K562 (cell line): Measurements from ENCODE around the gene ADM2. TPM values are rescaled to one million over a fixed set of nuclear protein-coding genes. Genes with fewer than 3 reads are reported as not detected.

Source experiments
- ATAC-seq: fragments of 200-7000 bp; cut with Tn5 transposase; 3 replicates; pipeline ENCODE4 v1.9.1; 2020; ENCODE audit warnings: moderate library complexity
- BruUV-seq: library from RNA; stranded (reverse); fragments of 400-500 nt; replicated peaks from 2 replicates; lab custom pipeline; 2021; lab: Mats Ljungman, UMichigan
- CTCF ChIA-PET: fragments of 300-600 bp; formaldehyde crosslinking; extraction: SDS; loops from one replicate; lab custom pipeline; 2021; ENCODE audit warnings: low intra/inter-chr PET ratio; lab: Yijun Ruan, JAX
- POLR2A ChIA-PET: fragments of 300-600, 350-650 bp; sonication (Branson Sonifier 250); formaldehyde crosslinking; extraction: SDS; loops from one replicate; lab custom pipeline; 2021; ENCODE audit warnings: antibody characterized with exemption, inconsistent platforms; lab: Yijun Ruan, JAX
- DNase-seq, 4 experiments: peaks; one replicate each; pipeline versions ENCODE4 v3.0.0 to v3.0.0-alpha.2; 2011 to 2018; ENCODE audit warnings: low spot score in 3 of 4, mixed read lengths in 3 of 4; ENCODE audit errors: extremely low read depth in 1 of 4
- FAIRE-seq: peaks from 2 replicates; lab custom pipeline; 2011; peaks lifted over from hg19 to GRCh38; lab: Jason Lieb, UNC
- H2AFZ ChIP-seq: 2 replicates; pipeline ENCODE4 v1.6.0; 2011; ENCODE audit warnings: low read depth, low read length, control low read depth, inconsistent platforms
- H3K27ac ChIP-seq: fragments of 200-600 bp; 3 replicates; pipeline ENCODE4 v1.8.0; 2011; ENCODE audit warnings: low read depth, mild to moderate bottlenecking, control low read depth, inconsistent platforms, low read length, moderate library complexity, mixed read lengths; ENCODE audit errors: extremely low read depth
- H3K27me3 ChIP-seq, 2 experiments: fragments of 300-600 bp in 1 of 2; 2 replicates in 1 of 2; 3 replicates in 1 of 2; pipeline versions ENCODE4 v1.6.0 to v1.8.0; 2011; ENCODE audit warnings: inconsistent platforms in 2 of 2, low read length in 2 of 2, mild to moderate bottlenecking in 1 of 2, mixed read lengths in 1 of 2, moderate library complexity in 1 of 2; ENCODE audit not compliant: control insufficient read depth in 2 of 2, insufficient read depth in 2 of 2
- H3K36me3 ChIP-seq: fragments of 300-600 bp; 3 replicates; pipeline ENCODE4 v1.8.0; 2011; ENCODE audit warnings: mild to moderate bottlenecking, low read length, inconsistent platforms; ENCODE audit not compliant: control insufficient read depth, insufficient read depth
- H3K4me1 ChIP-seq, 2 experiments: fragments of 200-600 bp in 1 of 2; replicated peaks in 1 of 2; 2 replicates in 1 of 2; 3 replicates in 1 of 2; pipeline versions ENCODE4 v1.5.1 to v1.8.0; 2011; ENCODE audit warnings: inconsistent platforms in 2 of 2, low read length in 2 of 2, mild to moderate bottlenecking in 1 of 2, mixed read lengths in 1 of 2, moderate library complexity in 1 of 2; ENCODE audit not compliant: control insufficient read depth in 2 of 2, insufficient read depth in 2 of 2
- H3K4me2 ChIP-seq: 2 replicates; pipeline ENCODE4 v1.6.1; 2011; ENCODE audit warnings: low read length, control low read depth, inconsistent platforms, mixed read lengths; ENCODE audit not compliant: insufficient read depth
- H3K4me3 ChIP-seq: fragments of 200-600 bp; sonication (generic), shearing (Covaris generic); 2 replicates; pipeline ENCODE4 v1.5.1; 2016; ENCODE audit warnings: control low read depth, inconsistent platforms
- H3K79me2 ChIP-seq: fragments of 200-600 bp; 3 replicates; pipeline ENCODE4 v1.8.0; 2011; ENCODE audit warnings: low read length, inconsistent platforms; ENCODE audit not compliant: control insufficient read depth, insufficient read depth
- H3K9ac ChIP-seq, 2 experiments: 2 replicates each; pipeline versions ENCODE4 v1.6.0 to v1.6.1; 2011; ENCODE audit warnings: low read depth in 2 of 2, low read length in 2 of 2, control low read depth in 1 of 2, inconsistent platforms in 1 of 2, mild to moderate bottlenecking in 1 of 2, mixed read lengths in 1 of 2; ENCODE audit not compliant: insufficient read depth in 1 of 2
- H3K9me1 ChIP-seq: one replicate; pipeline ENCODE4 v1.6.0; 2011; ENCODE audit warnings: inconsistent platforms, mild to moderate bottlenecking, low read length, moderate library complexity; ENCODE audit not compliant: control insufficient read depth, insufficient read depth
- H3K9me3 ChIP-seq: replicated peaks from 2 replicates; pipeline ENCODE4 v1.5.1; 2011; ENCODE audit warnings: low read depth, low read length, inconsistent platforms; ENCODE audit not compliant: control insufficient read depth, insufficient read depth
- H4K20me1 ChIP-seq: replicated peaks from 2 replicates; pipeline ENCODE4 v1.6.1; 2011; ENCODE audit warnings: low read length, inconsistent platforms, mixed read lengths; ENCODE audit not compliant: control insufficient read depth, insufficient read depth
- ARID1B ChIP-seq: fragments of 450-650 bp; IDR thresholded peaks from 2 replicates; pipeline ENCODE4 v1.6.1; 2016; ENCODE audit warnings: antibody characterized with exemption, mild to moderate bottlenecking, inconsistent platforms
- ESRRA ChIP-seq: fragments of 450-650 bp; IDR thresholded peaks from 2 replicates; pipeline ENCODE4 v1.6.1; 2014; ENCODE audit warnings: low read depth, mild to moderate bottlenecking, moderate library complexity, borderline replicate concordance
- ETV1 ChIP-seq: fragments of 450-650 bp; conservative IDR thresholded peaks from 2 replicates; pipeline ENCODE4 v1.6.1; 2016; ENCODE audit warnings: missing genetic modification characterization, control low read depth, low read depth, missing compliant biosample characterization
- FOXA3 ChIP-seq, 2 experiments: fragments of 450-650 bp in 1 of 2; sonication (generic) in 1 of 2; formaldehyde crosslinking; IDR thresholded peaks in 1 of 2; conservative IDR thresholded peaks in 1 of 2; 2 replicates each; pipeline versions ENCODE4 v1.4.0 to v1.8.0; 2020 to 2022; ENCODE audit warnings: mild to moderate bottlenecking in 2 of 2, missing genetic modification reagents in 1 of 2
- GABPB1 ChIP-seq: sonication (generic); formaldehyde crosslinking; IDR thresholded peaks from 2 replicates; pipeline ENCODE4 v1.8.0; 2022; ENCODE audit warnings: mild to moderate bottlenecking, missing genetic modification reagents
- GABPB2 ChIP-seq: fragments of 250-450 bp; sonication (Bioruptor Pico); conservative IDR thresholded peaks from 2 replicates; pipeline ENCODE4 v1.5.1; 2021; ENCODE audit warnings: mild to moderate bottlenecking
- HNRNPUL1 ChIP-seq: fragments of 200-400 bp; formaldehyde crosslinking; IDR thresholded peaks from 2 replicates; pipeline ENCODE4 v1.6.1; 2017; ENCODE audit warnings: low read length
- ILK ChIP-seq: fragments of 450-650 bp; IDR thresholded peaks from 2 replicates; pipeline ENCODE4 v1.6.1; 2016; ENCODE audit warnings: missing genetic modification characterization, low read depth, mild to moderate bottlenecking, missing compliant biosample characterization, moderate library complexity, borderline replicate concordance
- IRF1 ChIP-seq: sonication (generic); formaldehyde crosslinking; IDR thresholded peaks from 2 replicates; pipeline ENCODE4 v1.8.0; 2022; ENCODE audit warnings: missing genetic modification reagents, mild to moderate bottlenecking, borderline replicate concordance
- NCOA2 ChIP-seq, 2 experiments: fragments of 450-650 bp; IDR thresholded peaks; 2 replicates each; pipeline ENCODE4 v1.6.1; 2018; ENCODE audit warnings: mild to moderate bottlenecking in 2 of 2, moderate library complexity in 1 of 2; ENCODE audit not compliant: partially characterized antibody in 2 of 2
- NR2C2 ChIP-seq, 2 experiments: fragments of 200-800 bp in 1 of 2; sonication (Bioruptor generic) in 1 of 2; sonication (generic) in 1 of 2; formaldehyde crosslinking in 1 of 2; IDR thresholded peaks; 2 replicates each; pipeline versions ENCODE4 v1.6.1 to v1.8.0; 2016 to 2022; ENCODE audit warnings: mild to moderate bottlenecking in 1 of 2, missing compliant biosample characterization in 1 of 2, missing genetic modification characterization in 1 of 2, missing genetic modification reagents in 1 of 2
- OTX1 ChIP-seq: fragments of 450-650 bp; formaldehyde crosslinking; IDR thresholded peaks from 2 replicates; pipeline ENCODE4 v1.4.0; 2022; ENCODE audit warnings: mild to moderate bottlenecking
- STAG1 ChIP-seq: sonication (generic); formaldehyde crosslinking; IDR thresholded peaks from 2 replicates; pipeline ENCODE4 v1.5.0; 2020; ENCODE audit warnings: missing genetic modification reagents, borderline replicate concordance
- ZNF395 ChIP-seq: fragments of 200-800 bp; sonication (Bioruptor generic); IDR thresholded peaks from 2 replicates; pipeline ENCODE4 v1.6.1; 2017; ENCODE audit warnings: missing genetic modification characterization, missing compliant biosample characterization
- ZNF717 ChIP-seq: fragments of 250-450 bp; sonication (Bioruptor Pico); IDR thresholded peaks from 2 replicates; pipeline ENCODE4 v1.5.0; 2021
- WGBS: fragments of 100-300 bp; shearing (Covaris generic); methylation state at CpG from one replicate; pipeline ENCODE4 v1.1.6; 2016; ENCODE audit warnings: low coverage, mixed read lengths; ENCODE audit not compliant: insufficient coverage; ENCODE audit errors: missing lambda C conversion rate; 5-methylcytosine and 5-hydroxymethylcytosine counted together
- in situ Hi-C: fragments of 300-500 bp; cut with MboI; formaldehyde crosslinking; loops from 4 replicates; pipeline ENCODE4 v1.15.0; 2018; ENCODE audit warnings: inconsistent platforms, mixed read lengths
- intact Hi-C: fragments of 100-400 bp; cut with micrococcal nuclease; formaldehyde crosslinking; loops from 2 replicates; pipeline ENCODE4 v1.14.2; 2022
- polyA plus RNA-seq, 8 experiments: library from polyadenylated mRNA; depleted of rRNA in 4 of 8; stranded (reverse) in 5 of 8; unstranded in 3 of 8; fragments of >200 nt; fragmentation: Nextera tagmentation in 2 of 8; fragmentation: Illumina TruSeq in 1 of 8; extraction: Ambion mirVana in 2 of 8; extraction: Trizol in 1 of 8; gene quantifications; 2 replicates each; pipeline versions ENCODE4 v1.2.1 to v1.2.3, GENCODE V29; 2011 to 2014; ENCODE audit warnings: inconsistent platforms in 1 of 8, missing spikeins in 1 of 8
- total RNA-seq, 7 experiments: library from RNA; depleted of rRNA in 6 of 7; stranded (reverse); fragments of >200 nt in 6 of 7; fragmentation: Illumina TruSeq in 2 of 7; extraction: Trizol in 2 of 7; gene quantifications; 2 replicates each; pipeline versions ENCODE4 v1.2.1 to v1.2.3, GENCODE V29; 2011 to 2021; ENCODE audit warnings: low replicate concordance in 1 of 7
- TF ChIP-seq, protein P1 (sequence below): fragments of 450-650 bp; IDR thresholded peaks from 2 replicates; pipeline ENCODE4 v1.6.1; 2016

Gene ADM2
- total and polyA plus RNA-seq, 9 of the 15 experiments (the other 6 are each of a cell fraction or from before 2014, with no cell fraction given) = 0.11 to 5.1 (median 0.38) TPM

DNA sequence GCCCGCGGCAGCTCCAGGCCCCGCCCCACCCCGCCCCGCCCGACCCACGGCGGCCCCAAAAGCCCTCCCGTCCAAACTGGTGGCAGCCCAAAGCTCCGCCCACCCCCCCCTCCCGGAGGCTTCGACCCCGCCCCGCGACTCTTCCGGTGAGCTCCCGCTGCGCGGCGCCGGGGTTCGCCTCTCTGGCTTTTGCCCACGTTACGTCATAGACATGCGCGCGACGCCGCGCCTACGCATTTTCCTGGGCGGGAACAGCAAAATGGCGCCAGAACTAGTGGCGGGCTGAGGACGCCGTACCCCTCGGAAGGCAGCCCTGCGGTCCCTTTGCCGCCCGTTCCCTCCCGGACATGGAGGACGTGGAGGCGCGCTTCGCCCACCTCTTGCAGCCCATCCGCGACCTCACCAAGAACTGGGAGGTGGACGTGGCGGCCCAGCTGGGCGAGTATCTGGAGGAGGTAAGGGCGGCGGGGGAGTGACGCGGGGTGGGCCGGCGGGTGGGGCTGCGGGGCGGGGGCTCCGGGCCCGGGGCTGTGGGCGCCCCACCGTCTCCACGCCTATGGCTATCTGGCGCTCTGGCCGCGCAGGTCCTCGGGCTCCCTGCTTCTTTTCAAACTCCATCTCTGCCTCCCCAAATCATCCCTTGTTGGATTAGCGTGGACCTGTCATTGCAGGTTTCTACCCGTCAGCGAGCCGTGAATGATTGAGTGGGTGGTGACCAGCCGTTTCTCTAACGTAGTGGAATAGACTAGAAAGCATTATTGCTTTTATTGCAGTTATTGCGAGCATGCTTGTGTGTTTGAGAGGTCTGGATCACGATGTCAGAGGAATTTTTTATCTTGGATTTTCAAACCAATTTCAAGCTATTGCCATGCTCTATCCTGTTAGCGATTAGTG is 26.9 kb downstream of the ADM2 start, which contains the start of gene NCAPH2:
Gene NCAPH2 (plus strand): TSS at position 234 of the 894 bp plus-strand sequence. CDS start 114 bp downstream, at position 348.
- in situ Hi-C loops (no loop called here), intact Hi-C loops (no loop called here)
- H2AFZ ChIP-seq = peak within 1 kb of the TSS; percentile 93
- H3K4me3 ChIP-seq = peak within 1 kb of the TSS; percentile 87
- 2% methylated on average over 21 of the region's 76 CpGs for WGBS
- peak within 1 kb of the TSS; percentile 87 to 99 for H3K9ac ChIP-seq
- BruUV-seq = no TSS peak
- H4K20me1 ChIP-seq = no peaks in the 10 kb centered on the region
- H3K27ac ChIP-seq = peak within 1 kb of the TSS; percentile 98
- no peaks in the 10 kb centered on the region for H3K9me3 ChIP-seq
- ATAC-seq (peak; percentile 81), DNase-seq (peak; percentile 72 to 97 (median 86)), FAIRE-seq (peak; percentile 84)
- ChIA-PET CTCF (no interaction called here), POLR2A (interaction anchor here (0.6 to 5.7 kb wide), 8 partner anchors 10 to 186 kb away, joined by 3 to 65 read pairs (median 3); partner anchors contain the start of genes MIOX and SCO2)
- peaks cover 52% of the 10 kb centered on the region for H3K79me2 ChIP-seq
- peak within 1 kb of the TSS; percentile 91 for H3K4me2 ChIP-seq
- H3K27me3 ChIP-seq = no peaks in the 10 kb centered on the region
- H3K36me3 ChIP-seq = peaks cover 33% of the 10 kb centered on the region; the same call in 1 of the 3 replicates
- peaks cover 0 to 31% of the 10 kb centered on the region in 2 experiments; a peak in 3 of 5 replicates for H3K4me1 ChIP-seq
- H3K9me1 ChIP-seq = no peaks in the 10 kb centered on the region
- TF ChIP-seq ILK (tag) = no peak
- no peak for TF ChIP-seq STAG1 (CRISPR knock-in tag)
- TF ChIP-seq OTX1 (CRISPR knock-in tag) = no peak
- no peak for TF ChIP-seq ZNF395 (CRISPR knock-in tag)
- TF ChIP-seq IRF1 (CRISPR knock-in tag) = no peak
- TF ChIP-seq, protein P1, sequence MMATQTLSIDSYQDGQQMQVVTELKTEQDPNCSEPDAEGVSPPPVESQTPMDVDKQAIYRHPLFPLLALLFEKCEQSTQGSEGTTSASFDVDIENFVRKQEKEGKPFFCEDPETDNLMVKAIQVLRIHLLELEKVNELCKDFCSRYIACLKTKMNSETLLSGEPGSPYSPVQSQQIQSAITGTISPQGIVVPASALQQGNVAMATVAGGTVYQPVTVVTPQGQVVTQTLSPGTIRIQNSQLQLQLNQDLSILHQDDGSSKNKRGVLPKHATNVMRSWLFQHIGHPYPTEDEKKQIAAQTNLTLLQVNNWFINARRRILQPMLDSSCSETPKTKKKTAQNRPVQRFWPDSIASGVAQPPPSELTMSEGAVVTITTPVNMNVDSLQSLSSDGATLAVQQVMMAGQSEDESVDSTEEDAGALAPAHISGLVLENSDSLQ = peak; percentile 83
- TF ChIP-seq GABPB1 (CRISPR knock-in tag) = peak; percentile 76
- no peak for TF ChIP-seq FOXA3 (CRISPR knock-in tag; conservative IDR thresholded peaks at IDR 0.05 in 1 of 2, IDR thresholded peaks at IDR 0.05 in 1 of 2)
- no peak; the same call in 1 of the 2 replicates for TF ChIP-seq ETV1 (tag)
- TF ChIP-seq GABPB2 (CRISPR knock-in tag) = no peak
- no peak for TF ChIP-seq NR2C2 (CRISPR knock-in tag; IDR thresholded peaks at IDR 0.05)
- peak; percentile 77; the same call in 1 of the 2 replicates for TF ChIP-seq NR2C2 (tag; IDR thresholded peaks at IDR 0.05)
- peak; percentile 34; the same call in 1 of the 2 replicates for TF ChIP-seq ARID1B
- no peak for TF ChIP-seq ZNF717 (CRISPR knock-in tag)
- no peak for TF ChIP-seq HNRNPUL1
- peak; percentile 32; the same call in 1 of the 2 replicates for TF ChIP-seq ESRRA
- no peak for TF ChIP-seq NCOA2 (IDR thresholded peaks at IDR 0.05; ENCODE audit: partially characterized antibody in 2 of 2)
